NOMO-1 treated with DMSO at 0.1 percent for 48 hours (cell line): ENCODE measurements around the gene ABHD3.
"Not testable (repeated sequence)": the region's sequence is repeated elsewhere in the genome, so short reads cannot be mapped to it uniquely, and the experiment has no call there.

Experiments
- DNase-seq: peaks from one replicate; lab custom pipeline; 2025; ENCODE audit not compliant: unreplicated experiment; lab: John Stamatoyannopoulos, UW

ABHD3 gene

GRCh38 chr18:21704603-21705364, at the start of gene ABHD3:
Gene ABHD3 (minus strand): TSS chr18:21704774. CDS start chr18:21704665, 109 bp downstream.
- peak; percentile 92 for DNase-seq

GRCh38 chr18:21747764-21748693, 43.5 kb upstream of the ABHD3 start:
- DNase-seq: no peak

GRCh38 chr18:21747268-21747667, 42.7 kb upstream of the ABHD3 start:
- DNase-seq: no peak

- DNase-seq: no peak
Observed at GRCh38 chr18:21745231-21745630, 40.7 kb upstream of the ABHD3 start.

- no peak for DNase-seq
Observed at GRCh38 chr18:21743166-21743832, 38.7 kb upstream of the ABHD3 start.

- DNase-seq: no peak
Observed at GRCh38 chr18:21742315-21742687, 37.7 kb upstream of the ABHD3 start.

GRCh38 chr18:21741562-21742314, 37.2 kb upstream of the ABHD3 start:
- DNase-seq: no peak

GRCh38 chr18:21741312-21741561, 36.7 kb upstream of the ABHD3 start:
- no peak for DNase-seq

- DNase-seq: peak; percentile 88
Observed at GRCh38 chr18:21740538-21741311, 36.2 kb upstream of the ABHD3 start, which contains the start of gene MIB1. Gene MIB1 (plus strand): TSS chr18:21740792. CDS start chr18:21741584, 792 bp downstream.

- peak; percentile 6 for DNase-seq
Observed at GRCh38 chr18:21739604-21740537, 35.3 kb upstream of the ABHD3 start.

- DNase-seq: not testable (repeated sequence)
Observed at GRCh38 chr18:21736926-21737325, 32.4 kb upstream of the ABHD3 start.

- no peak for DNase-seq
Observed at GRCh38 chr18:21735452-21736015, 31.0 kb upstream of the ABHD3 start.

- DNase-seq: no peak
Observed at GRCh38 chr18:21733011-21733410, 28.4 kb upstream of the ABHD3 start.

GRCh38 chr18:21727702-21728101, 23.1 kb upstream of the ABHD3 start:
- no peak for DNase-seq

- DNase-seq: no peak
Observed at GRCh38 chr18:21725201-21725600, 20.6 kb upstream of the ABHD3 start.

- DNase-seq: no peak
Observed at GRCh38 chr18:21722687-21723086, 18.1 kb upstream of the ABHD3 start.

GRCh38 chr18:21714474-21714873, 9.9 kb upstream of the ABHD3 start:
- no peak for DNase-seq

- not testable (repeated sequence) for DNase-seq
Observed at GRCh38 chr18:21707130-21707529, 2.6 kb upstream of the ABHD3 start.

- DNase-seq: no peak
Observed at GRCh38 chr18:21706386-21706865, 1.9 kb upstream of the ABHD3 start.
